Tibial artery (tissue), 4 donors: Measurements from ENCODE around the gene ANOS1.

Source experiments
- DNase-seq, 2 donors: peaks; one replicate each; pipeline ENCODE4 v3.0.0-alpha.2; 2019
- H3K27ac ChIP-seq, 2 donors: fragments of 200-600 bp; sonication (generic) in 1 of 2; 1 replicate in 1 of 2; 2 replicates in 1 of 2; pipeline ENCODE4 v1.5.1; 2018 to 2019; ENCODE audit warnings: mild to moderate bottlenecking in 1 of 2
- H3K27me3 ChIP-seq, 2 donors: fragments of 200-600 bp; sonication (generic) in 1 of 2; one replicate each; pipeline versions ENCODE4 v1.5.1 to v1.6.0; 2016 to 2019
- H3K36me3 ChIP-seq, 3 donors: fragments of 200-600 bp; sonication (generic) in 2 of 3; one replicate each; pipeline ENCODE4 v1.5.1; 2016 to 2019; ENCODE audit warnings: mild to moderate bottlenecking in 2 of 3
- H3K4me1 ChIP-seq, 4 donors: fragments of 200-600 bp; sonication (generic) in 2 of 4; 1 replicate in 3 of 4; 2 replicates in 1 of 4; pipeline ENCODE4 v1.5.1; 2016 to 2019
- H3K4me3 ChIP-seq, 2 donors: fragments of 200-600 bp; sonication (generic) in 1 of 2; 1 replicate in 1 of 2; 2 replicates in 1 of 2; pipeline ENCODE4 v1.5.1; 2018 to 2019; ENCODE audit warnings: mild to moderate bottlenecking in 2 of 2
- H3K9me3 ChIP-seq, 3 donors: fragments of 200-600 bp; sonication (generic) in 1 of 3; one replicate each; pipeline ENCODE4 v1.5.1; 2016 to 2019
- intact Hi-C: fragments of 100-400 bp; cut with DNase I; formaldehyde crosslinking; loops from one replicate; pipeline ENCODE4 v1.15.0; 2023; ENCODE audit warnings: low total_unique reads
- TF ChIP-seq, protein P1 (sequence below), 2 experiments: fragments of 200-600 bp in 1 of 2; fragments of 450-650 bp in 1 of 2; IDR thresholded peaks; one replicate each; pipeline ENCODE4 v1.5.1; 2017 to 2019; ENCODE audit warnings: antibody characterized with exemption in 2 of 2, mild to moderate bottlenecking in 1 of 2, moderate library complexity in 1 of 2

ANOS1 gene

DNA sequence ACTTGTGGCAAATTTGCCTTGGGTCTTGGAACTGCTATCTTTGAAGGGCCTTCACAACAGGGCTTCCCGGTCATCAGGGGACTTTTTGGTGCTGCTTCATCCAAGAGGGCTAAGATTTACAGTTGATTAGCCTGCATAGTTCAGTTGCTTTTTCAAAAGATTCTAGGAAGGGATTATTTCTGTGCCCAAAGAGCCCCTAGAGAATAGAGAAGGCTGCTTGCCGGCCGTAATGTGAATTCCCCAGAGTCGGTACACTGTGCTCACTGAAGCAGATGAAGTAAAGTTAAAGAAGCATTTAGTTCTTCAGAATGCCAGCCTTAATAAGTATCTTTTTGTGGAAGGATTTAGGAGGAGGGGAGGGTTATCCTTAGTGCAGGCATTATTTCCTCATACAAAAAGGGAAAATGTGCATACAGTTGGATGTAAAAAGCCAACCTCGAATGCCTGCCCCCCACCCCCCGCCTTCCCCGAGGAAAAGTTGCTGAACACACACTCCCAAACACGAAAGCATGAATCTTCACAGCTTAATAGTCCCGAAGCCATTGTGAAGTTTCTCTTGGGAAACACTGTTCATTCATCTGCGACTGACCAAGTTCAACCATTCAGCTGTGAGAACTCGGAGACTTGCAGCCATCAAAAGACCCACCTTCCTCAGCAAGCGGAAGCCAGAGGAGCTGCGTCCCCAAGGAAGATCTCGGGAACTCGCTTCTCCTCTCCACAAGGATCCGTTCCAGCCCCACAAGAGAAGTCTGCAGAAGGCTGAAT, 47.6 kb downstream of the ANOS1 start:
- Histone ChIP-seq H3K9me3 (no peaks in the 10 kb centered on the region), H3K36me3 (no peaks in the 10 kb centered on the region), H3K27me3 (no peaks in the 10 kb centered on the region), H3K27ac (no peak overlapping the region), H3K4me3 (no peak overlapping the region), H3K4me1 (no peaks in the 10 kb centered on the region)
- TF ChIP-seq, protein P1, sequence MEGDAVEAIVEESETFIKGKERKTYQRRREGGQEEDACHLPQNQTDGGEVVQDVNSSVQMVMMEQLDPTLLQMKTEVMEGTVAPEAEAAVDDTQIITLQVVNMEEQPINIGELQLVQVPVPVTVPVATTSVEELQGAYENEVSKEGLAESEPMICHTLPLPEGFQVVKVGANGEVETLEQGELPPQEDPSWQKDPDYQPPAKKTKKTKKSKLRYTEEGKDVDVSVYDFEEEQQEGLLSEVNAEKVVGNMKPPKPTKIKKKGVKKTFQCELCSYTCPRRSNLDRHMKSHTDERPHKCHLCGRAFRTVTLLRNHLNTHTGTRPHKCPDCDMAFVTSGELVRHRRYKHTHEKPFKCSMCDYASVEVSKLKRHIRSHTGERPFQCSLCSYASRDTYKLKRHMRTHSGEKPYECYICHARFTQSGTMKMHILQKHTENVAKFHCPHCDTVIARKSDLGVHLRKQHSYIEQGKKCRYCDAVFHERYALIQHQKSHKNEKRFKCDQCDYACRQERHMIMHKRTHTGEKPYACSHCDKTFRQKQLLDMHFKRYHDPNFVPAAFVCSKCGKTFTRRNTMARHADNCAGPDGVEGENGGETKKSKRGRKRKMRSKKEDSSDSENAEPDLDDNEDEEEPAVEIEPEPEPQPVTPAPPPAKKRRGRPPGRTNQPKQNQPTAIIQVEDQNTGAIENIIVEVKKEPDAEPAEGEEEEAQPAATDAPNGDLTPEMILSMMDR (IDR thresholded peaks at IDR 0.05) = no peak
- intact Hi-C loops = no loop called here
- DNase-seq = no peak

DNA sequence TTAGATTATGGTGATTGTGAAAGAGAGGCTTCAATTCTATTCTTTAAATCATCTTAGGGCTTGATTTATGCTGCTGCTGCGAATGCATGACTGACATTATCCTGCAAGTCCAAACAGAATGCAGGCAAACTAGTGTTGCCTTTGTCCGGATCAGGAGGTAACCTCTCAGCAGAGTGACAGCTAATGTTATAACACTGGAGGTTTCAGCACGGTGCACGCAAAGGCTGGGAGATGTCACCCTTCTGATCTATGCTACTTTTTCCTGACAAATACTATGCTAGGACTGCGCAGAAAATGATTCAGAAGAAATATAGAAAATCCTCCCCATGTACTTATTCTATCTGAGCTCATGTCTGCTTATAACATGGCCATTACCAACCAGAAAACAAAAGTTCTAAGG, 48.2 kb downstream of the ANOS1 start:
- H3K27me3 ChIP-seq = no peaks in the 10 kb centered on the region
- no peak for DNase-seq

DNA sequence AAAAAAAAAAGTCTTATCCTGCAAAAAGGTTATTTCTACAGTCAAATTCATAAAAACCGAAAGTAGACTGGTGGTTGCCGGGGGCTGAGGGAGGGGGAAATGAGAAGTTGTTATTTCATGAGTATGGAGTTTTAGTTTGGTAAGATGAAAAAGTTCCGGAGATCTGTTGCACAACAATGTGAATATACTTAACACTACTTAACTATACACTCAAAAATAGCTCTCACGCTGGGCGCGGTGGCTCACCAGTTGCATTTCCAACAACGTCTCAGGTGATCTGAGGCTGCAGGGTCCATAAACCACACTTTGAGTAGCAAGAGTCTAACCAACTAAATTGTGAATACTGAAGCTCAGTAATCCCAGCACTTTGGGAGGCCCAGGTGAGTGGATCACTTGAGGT, 52.4 kb downstream of the ANOS1 start:
- H3K4me3 ChIP-seq = no peak overlapping the region
- no peak for DNase-seq
- H3K36me3 ChIP-seq = no peaks in the 10 kb centered on the region
- no peaks in the 10 kb centered on the region for H3K4me1 ChIP-seq
- no peak overlapping the region for H3K27ac ChIP-seq
- no peaks in the 10 kb centered on the region for H3K27me3 ChIP-seq
- no peaks in the 10 kb centered on the region for H3K9me3 ChIP-seq
- TF ChIP-seq, protein P1 (IDR thresholded peaks at IDR 0.05) = no peak
- intact Hi-C loops = no loop called here

More for the DNA sequence above, 48.2 kb downstream of the ANOS1 start:
- H3K36me3 ChIP-seq = no peaks in the 10 kb centered on the region
- H3K9me3 ChIP-seq = no peaks in the 10 kb centered on the region
- no peaks in the 10 kb centered on the region for H3K4me1 ChIP-seq
- intact Hi-C loops = no loop called here
- no peak overlapping the region for H3K4me3 ChIP-seq
- TF ChIP-seq, protein P1 (IDR thresholded peaks at IDR 0.05) = no peak
- no peak overlapping the region for H3K27ac ChIP-seq

DNA sequence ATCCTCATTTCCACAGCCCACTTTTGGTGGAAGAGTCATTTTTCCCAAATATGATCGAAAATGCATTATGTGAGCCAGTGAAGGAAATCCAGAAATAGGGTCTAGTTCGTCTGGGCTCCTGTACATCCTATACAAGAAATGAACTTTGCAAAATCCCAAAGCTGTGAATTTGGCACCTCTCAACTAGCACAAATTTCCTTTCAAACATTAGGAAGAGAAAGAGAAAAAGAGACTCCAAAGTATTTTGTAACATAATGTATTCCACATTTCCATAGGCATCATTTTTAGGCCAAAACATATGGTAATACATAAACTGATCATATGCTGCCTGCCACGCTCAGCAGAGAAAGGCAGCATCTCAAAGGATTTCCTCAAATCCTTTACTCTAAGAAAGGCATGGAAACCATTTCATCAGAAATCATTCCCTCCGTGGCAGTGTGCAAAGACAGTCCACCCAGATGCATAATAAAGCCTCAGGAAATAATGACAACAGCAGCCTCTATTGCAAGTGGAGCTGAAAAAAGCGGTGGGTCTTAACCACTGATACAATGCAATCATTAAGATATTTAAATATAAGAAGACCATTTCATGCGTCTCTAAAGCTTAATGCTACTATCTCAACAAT, 56.8 kb downstream of the ANOS1 start:
- Histone ChIP-seq H3K4me3 (no peak overlapping the region), H3K27me3 (no peaks in the 10 kb centered on the region), H3K27ac (no peak overlapping the region), H3K36me3 (no peaks in the 10 kb centered on the region), H3K4me1 (peaks cover 0 to 3% (median 0%) of the 10 kb centered on the region in 4 donors), H3K9me3 (no peaks in the 10 kb centered on the region)
- DNase-seq = no peak
- intact Hi-C loops = no loop called here
- TF ChIP-seq, protein P1 (IDR thresholded peaks at IDR 0.05) = no peak

DNA sequence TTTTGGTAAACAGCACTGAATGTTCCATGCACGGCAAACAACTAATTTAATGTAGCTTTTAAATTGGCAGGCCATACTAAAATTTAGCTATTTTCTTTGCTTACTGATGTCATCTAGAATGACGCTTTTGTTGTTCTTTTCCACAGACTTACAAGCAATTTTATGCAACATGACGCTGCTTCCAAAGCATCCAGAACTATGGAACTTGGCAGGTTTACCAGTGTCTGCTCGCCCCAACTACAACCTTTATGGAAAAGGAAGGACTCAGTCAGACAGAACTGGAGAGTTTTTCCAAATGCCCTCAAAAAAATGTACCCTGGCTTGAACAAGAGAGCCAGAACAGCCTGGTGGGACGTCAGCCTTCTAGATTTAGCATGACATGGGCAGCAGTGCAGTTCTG, 58.7 kb downstream of the ANOS1 start:
- no peak overlapping the region for H3K27ac ChIP-seq
- intact Hi-C loops = no loop called here
- H3K4me3 ChIP-seq = no peak overlapping the region
- H3K27me3 ChIP-seq = no peaks in the 10 kb centered on the region
- H3K4me1 ChIP-seq = peaks cover 0 to 3% (median 0%) of the 10 kb centered on the region in 4 donors
- TF ChIP-seq, protein P1 (IDR thresholded peaks at IDR 0.05) = no peak
- DNase-seq = no peak
- no peaks in the 10 kb centered on the region for H3K36me3 ChIP-seq
- no peaks in the 10 kb centered on the region for H3K9me3 ChIP-seq
